Hepatocyte (in vitro differentiated cells): ENCODE results near the gene MITF. TPM values are rescaled to one million over a fixed set of nuclear protein-coding genes. Genes with fewer than 3 reads are reported as not detected.

Experiments
- DNase-seq: peaks from one replicate; pipeline ENCODE4 v3.0.0-alpha.2; 2016; ENCODE audit warnings: low spot score
- H2AFZ ChIP-seq: fragments of 200-600 bp; sonication (generic); 2 replicates; pipeline ENCODE4 v1.6.0; 2016; ENCODE audit warnings: antibody characterized with exemption, mild to moderate bottlenecking
- H3K27ac ChIP-seq: fragments of 200-600 bp; sonication (generic); 2 replicates; pipeline ENCODE4 v1.5.1; 2016; ENCODE audit warnings: mild to moderate bottlenecking
- H3K27me3 ChIP-seq: fragments of 200-600 bp; sonication (generic); 2 replicates; pipeline ENCODE4 v1.6.1; 2016
- H3K36me3 ChIP-seq: fragments of 200-600 bp; sonication (generic); replicated peaks from 2 replicates; pipeline ENCODE4 v1.5.1; 2016; ENCODE audit warnings: low read depth; ENCODE audit not compliant: insufficient read depth
- H3K4me1 ChIP-seq: fragments of 200-600 bp; sonication (generic); 2 replicates; pipeline ENCODE4 v1.5.1; 2016; ENCODE audit warnings: mild to moderate bottlenecking, moderate library complexity; ENCODE audit not compliant: insufficient read depth
- H3K4me2 ChIP-seq: fragments of 200-600 bp; sonication (generic); 2 replicates; pipeline ENCODE4 v1.6.0; 2016
- H3K4me3 ChIP-seq: fragments of 200-600 bp; sonication (generic); 2 replicates; pipeline ENCODE4 v1.5.1; 2016; ENCODE audit warnings: mild to moderate bottlenecking
- H3K79me2 ChIP-seq: fragments of 200-600 bp; sonication (generic); 2 replicates; pipeline ENCODE4 v1.6.0; 2017; ENCODE audit warnings: mild to moderate bottlenecking
- H3K9me2 ChIP-seq: fragments of 200-600 bp; sonication (generic); replicated peaks from 2 replicates; pipeline ENCODE4 v1.6.0; 2017; ENCODE audit warnings: mild to moderate bottlenecking; ENCODE audit not compliant: insufficient read depth
- H3K9me3 ChIP-seq: fragments of 200-600 bp; sonication (generic); 2 replicates; pipeline ENCODE4 v1.5.1; 2016; ENCODE audit warnings: low read depth, mild to moderate bottlenecking
- H4K20me1 ChIP-seq: fragments of 200-600 bp; sonication (generic); 2 replicates; pipeline ENCODE4 v1.6.0; 2016; ENCODE audit warnings: mild to moderate bottlenecking; ENCODE audit not compliant: insufficient read depth, poor library complexity, severe bottlenecking
- EZH2 ChIP-seq: fragments of 200-600 bp; sonication (generic); IDR thresholded peaks from 2 replicates; pipeline ENCODE4 v1.6.1; 2016; ENCODE audit warnings: antibody characterized with exemption, mild to moderate bottlenecking, borderline replicate concordance
- EZH2phosphoT487 ChIP-seq: fragments of 200-600 bp; sonication (generic); IDR thresholded peaks from one replicate; pipeline ENCODE4 v1.6.1; 2018; ENCODE audit warnings: antibody characterized with exemption, mild to moderate bottlenecking, low read depth, moderate library complexity; ENCODE audit not compliant: unreplicated experiment, severe bottlenecking
- WGBS: methylation state at CpG from one replicate; pipeline ENCODE4 v1.1.6; 2016; ENCODE audit warnings: low lambda C conversion rate; ENCODE audit errors: missing lambda C conversion rate; 5-methylcytosine and 5-hydroxymethylcytosine counted together
- polyA plus RNA-seq: library from polyadenylated mRNA; unstranded; fragments of >200 nt; fragmentation: Nextera tagmentation; extraction: Ambion mirVana; gene quantifications from 2 replicates; pipeline ENCODE4 v1.2.1, GENCODE V29; 2016
- total RNA-seq: library from RNA; depleted of rRNA; stranded (reverse); fragments of >200 nt; gene quantifications from 2 replicates; pipeline ENCODE4 v1.2.3, GENCODE V29; 2014
- TF ChIP-seq, protein P1 (sequence below): fragments of 200-600 bp; sonication (generic); IDR thresholded peaks from 2 replicates; pipeline ENCODE4 v1.5.1; 2016; ENCODE audit warnings: antibody characterized with exemption, mild to moderate bottlenecking; ENCODE audit not compliant: poor library complexity

Gene MITF
- total and polyA plus RNA-seq, 2 experiments from 2014 or later = 7.1 to 14.2 TPM

DNA sequence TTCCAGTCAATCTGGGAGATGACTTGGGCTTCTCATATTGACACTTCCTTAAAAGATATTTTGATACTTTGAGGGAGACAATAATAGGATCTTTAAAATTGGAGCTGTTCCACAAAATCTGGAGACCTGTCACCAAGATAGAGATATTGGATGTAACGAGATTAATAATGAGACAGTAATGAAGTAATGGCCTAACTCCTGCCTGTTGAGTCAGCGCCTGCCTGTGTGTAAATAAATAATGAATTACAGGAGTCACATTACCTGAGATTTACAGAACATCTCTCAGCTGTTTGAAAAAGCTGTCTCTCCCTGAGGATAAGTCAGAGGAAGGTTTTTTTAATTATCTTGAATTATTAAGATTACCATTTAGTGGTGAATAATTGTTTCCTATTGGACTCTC lies 43.8 kb upstream of the MITF start:
- H3K4me2 ChIP-seq = no peak overlapping the region

DNA sequence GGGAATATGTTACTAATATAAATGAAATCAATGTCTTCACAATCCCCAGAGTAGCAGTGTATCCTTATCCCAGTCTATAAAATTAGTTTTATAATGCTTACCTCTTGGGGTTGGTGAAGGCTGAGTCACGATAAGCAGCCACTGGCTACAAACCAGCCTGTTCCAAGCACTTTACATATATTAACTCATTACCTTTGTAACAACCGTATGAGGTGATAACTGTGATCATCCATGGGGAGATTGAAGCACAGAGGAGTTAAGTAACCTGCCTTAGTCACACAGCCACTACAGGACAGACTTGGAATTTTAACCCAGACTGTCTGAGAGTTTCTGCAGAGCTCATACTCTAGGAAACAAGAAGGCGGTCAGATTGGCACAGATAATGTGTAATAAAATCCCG lies 43.3 kb upstream of the MITF start:
- Histone ChIP-seq H3K27me3 (no peaks in the 10 kb centered on the region), H4K20me1 (no peaks in the 10 kb centered on the region), H3K4me3 (no peak overlapping the region), H3K4me2 (no peak overlapping the region), H3K9me2 (no peaks in the 10 kb centered on the region), H2AFZ (no peak overlapping the region), H3K9me3 (no peaks in the 10 kb centered on the region), H3K36me3 (no peaks in the 10 kb centered on the region), H3K79me2 (no peaks in the 10 kb centered on the region), H3K4me1 (no peaks in the 10 kb centered on the region), H3K27ac (no peak overlapping the region)
- 65% methylated on average over 4 of the region's 4 CpGs for WGBS
- no peak for DNase-seq
- TF ChIP-seq EZH2phosphoT487 = no peak

More for the DNA sequence above, 43.8 kb upstream of the MITF start:
- Histone ChIP-seq H3K9me3 (no peaks in the 10 kb centered on the region), H3K27me3 (no peaks in the 10 kb centered on the region), H4K20me1 (no peaks in the 10 kb centered on the region), H3K36me3 (no peaks in the 10 kb centered on the region), H3K79me2 (no peaks in the 10 kb centered on the region), H3K27ac (no peak overlapping the region), H3K4me1 (no peaks in the 10 kb centered on the region), H3K4me3 (no peak overlapping the region), H2AFZ (no peak overlapping the region), H3K9me2 (no peaks in the 10 kb centered on the region)
- 65% methylated on average over 2 of the region's 2 CpGs for WGBS
- TF ChIP-seq, protein P1, sequence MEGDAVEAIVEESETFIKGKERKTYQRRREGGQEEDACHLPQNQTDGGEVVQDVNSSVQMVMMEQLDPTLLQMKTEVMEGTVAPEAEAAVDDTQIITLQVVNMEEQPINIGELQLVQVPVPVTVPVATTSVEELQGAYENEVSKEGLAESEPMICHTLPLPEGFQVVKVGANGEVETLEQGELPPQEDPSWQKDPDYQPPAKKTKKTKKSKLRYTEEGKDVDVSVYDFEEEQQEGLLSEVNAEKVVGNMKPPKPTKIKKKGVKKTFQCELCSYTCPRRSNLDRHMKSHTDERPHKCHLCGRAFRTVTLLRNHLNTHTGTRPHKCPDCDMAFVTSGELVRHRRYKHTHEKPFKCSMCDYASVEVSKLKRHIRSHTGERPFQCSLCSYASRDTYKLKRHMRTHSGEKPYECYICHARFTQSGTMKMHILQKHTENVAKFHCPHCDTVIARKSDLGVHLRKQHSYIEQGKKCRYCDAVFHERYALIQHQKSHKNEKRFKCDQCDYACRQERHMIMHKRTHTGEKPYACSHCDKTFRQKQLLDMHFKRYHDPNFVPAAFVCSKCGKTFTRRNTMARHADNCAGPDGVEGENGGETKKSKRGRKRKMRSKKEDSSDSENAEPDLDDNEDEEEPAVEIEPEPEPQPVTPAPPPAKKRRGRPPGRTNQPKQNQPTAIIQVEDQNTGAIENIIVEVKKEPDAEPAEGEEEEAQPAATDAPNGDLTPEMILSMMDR = no peak
- no peak for TF ChIP-seq EZH2phosphoT487
- no peak for TF ChIP-seq EZH2
- DNase-seq = no peak

GRCh38 chr3:69696367-69696766 lies 42.9 kb upstream of the MITF start:
- Histone ChIP-seq H3K27ac (no peak overlapping the region), H3K9me2 (no peaks in the 10 kb centered on the region), H3K27me3 (no peaks in the 10 kb centered on the region), H3K4me3 (no peak overlapping the region), H3K9me3 (no peaks in the 10 kb centered on the region), H4K20me1 (no peaks in the 10 kb centered on the region), H3K4me2 (no peak overlapping the region), H2AFZ (no peak overlapping the region), H3K4me1 (no peaks in the 10 kb centered on the region), H3K36me3 (no peaks in the 10 kb centered on the region), H3K79me2 (no peaks in the 10 kb centered on the region)
- DNase-seq = no peak
- TF ChIP-seq, protein P1 = no peak
- TF ChIP-seq EZH2phosphoT487 (no peak), EZH2 (no peak)
- WGBS = 80% methylated on average over 1 of the region's 1 CpG

GRCh38 chr3:69697381-69697780 lies 41.9 kb upstream of the MITF start:
- Histone ChIP-seq H3K9me2 (no peaks in the 10 kb centered on the region), H3K27ac (no peak overlapping the region), H3K4me1 (no peaks in the 10 kb centered on the region), H4K20me1 (no peaks in the 10 kb centered on the region), H3K4me3 (no peak overlapping the region), H3K9me3 (no peaks in the 10 kb centered on the region), H3K4me2 (no peak overlapping the region), H3K79me2 (no peaks in the 10 kb centered on the region), H3K36me3 (no peaks in the 10 kb centered on the region), H2AFZ (no peak overlapping the region), H3K27me3 (no peaks in the 10 kb centered on the region)
- TF ChIP-seq, protein P1 = no peak
- TF ChIP-seq EZH2 = no peak
- TF ChIP-seq EZH2phosphoT487 = no peak
- no peak for DNase-seq
- WGBS = 75% methylated on average over 5 of the region's 5 CpGs
